ENCODE results near the gene NETO1.

DNA sequence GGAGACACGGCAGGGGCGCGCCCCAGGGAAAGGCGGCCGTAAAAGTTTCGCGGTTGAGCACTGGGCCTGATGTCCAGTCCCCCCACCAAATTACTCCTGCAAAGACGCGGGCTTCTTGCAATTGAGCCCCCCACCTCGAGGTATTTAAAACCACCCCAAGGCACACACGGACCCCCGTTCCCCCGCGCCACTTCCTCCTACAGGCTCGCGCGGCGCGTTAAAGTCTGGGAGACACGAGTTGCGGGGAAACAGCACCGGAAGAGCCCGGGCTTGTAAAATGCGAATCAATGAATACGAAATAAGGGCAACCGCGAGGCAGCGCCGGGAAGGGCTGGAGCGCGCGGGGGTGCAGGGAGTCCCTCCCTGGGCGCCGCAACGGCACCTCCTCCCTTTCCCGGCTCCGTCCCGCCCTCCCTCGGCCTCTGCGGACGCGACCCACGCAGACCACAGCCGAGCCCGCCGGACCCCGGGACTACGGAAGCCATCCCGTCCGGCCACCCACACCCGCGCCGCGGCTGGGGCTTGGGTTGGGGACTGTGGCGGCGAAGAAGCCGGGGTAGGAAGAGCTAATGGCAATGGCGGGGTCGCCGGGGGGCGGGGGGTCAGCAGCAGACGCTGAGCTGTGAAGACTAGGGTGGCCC, 918 bp upstream of the NETO1 start:
- TF ChIP-seq POLR2A (IDR thresholded peaks at IDR 0.05; ENCODE audit: low read length): no peak
- TF ChIP-seq GATA1 (IDR thresholded peaks at IDR 0.05; ENCODE audit: low read depth, low read length): no peak
